T47D (cell line): ENCODE results near the gene PRKAR1B.

Source experiments
- DNase-seq, 2 experiments: peaks; one replicate each; pipeline versions ENCODE4 v3.0.0 to v3.0.0-alpha.2; 2011 to 2012; ENCODE audit warnings: low read depth in 1 of 2, low spot score in 1 of 2
- JUND ChIP-seq: IDR thresholded peaks from 2 replicates; pipeline ENCODE4 v1.6.1; 2012; ENCODE audit warnings: low read depth
- in situ Hi-C: cut with HindIII; loops from 2 replicates; pipeline ENCODE4 v1.10.0; 2016; ENCODE audit warnings: low sequenced_read_pairs, low pct_unique_long_range_greater_than_20kb

PRKAR1B gene

GRCh38 chr7:730501-731439 lies 3.7 kb upstream of the PRKAR1B start:
- DNase-seq: no peak
- no peak for TF ChIP-seq JUND
- in situ Hi-C loops: no loop called here

GRCh38 chr7:729140-730000 lies 2.3 kb upstream of the PRKAR1B start:
- DNase-seq: no peak
- in situ Hi-C loops: no loop called here
- no peak for TF ChIP-seq JUND

- TF ChIP-seq JUND: no peak
- in situ Hi-C loops: no loop called here
- DNase-seq: no peak
Observed at GRCh38 chr7:728602-729001, 1.5 kb upstream of the PRKAR1B start.

- no peak for DNase-seq
- TF ChIP-seq JUND: no peak
- in situ Hi-C loops: no loop called here
Observed at GRCh38 chr7:727806-728460, 852 bp upstream of the PRKAR1B start.

GRCh38 chr7:726854-727103 lies 302 bp downstream of the PRKAR1B start:
- in situ Hi-C loops: no loop called here
- TF ChIP-seq JUND: no peak
- no peak for DNase-seq

DNA sequence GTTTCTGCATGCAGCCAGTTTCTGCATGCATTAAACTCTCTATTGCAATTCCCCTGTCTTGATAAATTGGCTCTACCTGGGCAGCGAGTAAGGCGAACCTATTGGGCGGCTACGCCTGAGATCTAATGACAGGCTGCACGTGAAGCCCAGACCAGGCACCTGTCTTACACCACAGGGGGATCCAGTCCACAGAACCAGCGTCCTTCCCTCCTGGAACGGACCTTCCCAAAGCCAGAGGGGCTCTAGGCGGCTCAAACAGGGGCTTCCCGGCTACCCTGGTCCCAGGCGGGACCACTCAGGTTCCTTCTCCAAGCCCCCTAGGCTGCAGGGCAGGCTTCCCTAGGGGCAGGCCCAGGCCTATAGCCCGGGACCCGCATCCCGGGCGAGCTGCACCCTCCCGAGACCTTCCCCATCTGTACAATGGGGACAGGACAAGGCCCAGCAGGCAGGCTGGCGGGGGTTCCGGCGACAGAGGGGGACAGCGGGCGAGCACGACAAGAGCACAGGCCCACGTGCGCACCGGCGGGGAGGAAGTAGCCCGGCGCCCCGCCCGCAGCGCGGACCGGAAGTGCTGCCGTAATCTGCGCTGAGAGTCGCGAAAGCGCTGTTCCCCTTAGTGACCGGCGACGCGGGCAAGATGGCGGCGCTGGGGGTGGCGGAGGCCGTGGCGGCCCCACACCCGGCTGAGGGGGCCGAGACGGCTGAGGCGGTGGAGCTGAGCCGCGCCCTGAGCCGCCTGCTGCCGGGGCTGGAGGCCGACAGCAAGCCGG lies 812 bp downstream of the PRKAR1B start, which contains the start of gene DNAAF5:
Gene DNAAF5, plus strand, starts transcription at position 616 of the 770 bp plus-strand sequence. Its CDS starts 22 bp downstream, at position 638.
- DNase-seq: peak; percentile 94 to 97
- in situ Hi-C loops: no loop called here
- TF ChIP-seq JUND: no peak

DNA sequence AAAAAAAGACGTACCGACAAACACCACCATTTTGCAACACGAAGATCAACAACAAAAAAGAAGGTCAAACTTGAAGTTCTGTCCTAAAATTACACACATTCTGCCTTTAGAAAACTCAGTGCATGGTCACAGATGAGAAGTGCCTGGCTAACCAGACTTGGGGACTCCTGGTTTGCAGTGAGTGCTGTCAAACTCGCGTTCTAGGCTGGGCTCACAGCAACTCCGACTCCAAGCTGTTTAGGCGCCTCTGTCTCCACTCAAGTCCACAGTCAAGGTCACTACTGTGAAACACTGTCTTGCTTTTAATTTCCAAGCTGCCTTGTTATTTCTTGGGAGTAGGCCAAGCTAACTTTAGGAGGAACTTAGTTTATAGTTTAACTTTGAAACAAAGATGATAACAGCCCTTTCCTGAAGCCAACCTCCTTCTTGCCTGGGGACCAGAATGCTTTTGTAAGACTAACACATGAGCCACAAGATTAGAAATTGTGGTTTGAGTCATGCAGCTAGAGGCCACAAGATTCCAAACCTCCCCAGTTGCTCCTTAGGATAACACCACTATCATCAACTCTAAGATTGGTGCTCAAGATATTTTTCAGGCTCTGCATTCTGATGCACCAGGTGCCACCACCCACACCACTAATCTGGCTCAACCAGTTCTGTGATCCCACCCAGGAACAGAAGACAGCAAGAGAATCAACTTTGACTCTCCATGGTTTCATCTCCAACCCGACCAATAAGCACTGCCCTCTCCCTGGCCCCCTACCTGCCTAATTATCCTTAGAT lies 1.7 kb downstream of the PRKAR1B start:
- TF ChIP-seq JUND: no peak
- no peak for DNase-seq
- in situ Hi-C loops: no loop called here

- in situ Hi-C loops: no loop called here
- no peak for DNase-seq
- no peak for TF ChIP-seq JUND
Observed at GRCh38 chr7:724298-724697, 2.8 kb downstream of the PRKAR1B start.

- DNase-seq: no peak
- no peak for TF ChIP-seq JUND
- in situ Hi-C loops: no loop called here
Observed at GRCh38 chr7:723541-723940, 3.5 kb downstream of the PRKAR1B start.

- in situ Hi-C loops: no loop called here
- TF ChIP-seq JUND: no peak
- DNase-seq: no peak
Observed at GRCh38 chr7:721619-722248, 5.3 kb downstream of the PRKAR1B start.

DNA sequence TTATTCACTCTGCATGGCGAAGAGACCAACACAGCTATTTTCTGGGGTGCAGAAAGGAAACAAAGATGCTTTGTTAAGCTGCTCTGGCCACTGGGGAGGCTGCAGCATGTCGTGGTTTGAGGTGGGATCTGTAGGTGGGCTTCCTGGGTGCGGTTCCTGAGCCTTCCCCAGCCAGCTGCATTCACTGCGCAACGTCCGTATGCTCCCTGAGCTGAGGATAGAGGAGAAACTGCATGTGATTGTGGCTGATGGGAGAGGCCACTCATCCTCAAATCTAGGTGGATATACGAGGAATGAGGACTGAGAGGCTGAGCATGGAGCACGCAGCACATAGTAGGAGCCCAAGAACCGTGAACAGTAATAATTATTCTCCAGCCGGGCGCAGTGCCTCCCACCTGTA lies 10.4 kb downstream of the PRKAR1B start:
- in situ Hi-C loops: no loop called here
- TF ChIP-seq JUND: no peak
- no peak for DNase-seq
